HG03575 (cell line): ENCODE results near the gene RAB40C.

Experiments
- ATAC-seq: cut with Tn5 transposase; IDR thresholded peaks from one replicate; pipeline ENCODE4 v1.9.1; 2021; ENCODE audit not compliant: unreplicated experiment, insufficient number of reproducible peaks, low FRiP score; ENCODE audit errors: extremely low read depth

RAB40C gene

GRCh38 chr16:671353-672131 is 81.7 kb downstream of the RAB40C start:
- no peak for ATAC-seq

DNA sequence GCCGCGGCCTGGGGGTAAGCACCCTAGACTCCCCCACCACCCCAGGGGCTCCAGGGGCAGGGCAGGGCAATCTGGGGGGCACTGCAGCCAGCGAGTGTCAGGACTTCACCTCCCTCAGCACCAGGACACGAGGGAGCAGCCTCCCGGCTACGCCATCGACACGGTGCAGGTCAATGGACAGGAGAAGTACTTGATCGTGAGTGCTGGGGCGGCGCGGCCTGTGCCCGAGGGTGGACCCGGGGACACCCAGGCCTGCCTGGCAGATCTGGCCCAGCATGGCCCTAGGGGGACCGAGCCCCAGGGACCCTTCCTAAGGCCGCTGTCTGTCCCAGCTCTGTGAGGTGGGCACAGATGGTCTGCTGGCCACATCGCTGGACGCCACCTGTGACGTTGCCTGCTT is 82.5 kb downstream of the RAB40C start:
- no peak for ATAC-seq

DNA sequence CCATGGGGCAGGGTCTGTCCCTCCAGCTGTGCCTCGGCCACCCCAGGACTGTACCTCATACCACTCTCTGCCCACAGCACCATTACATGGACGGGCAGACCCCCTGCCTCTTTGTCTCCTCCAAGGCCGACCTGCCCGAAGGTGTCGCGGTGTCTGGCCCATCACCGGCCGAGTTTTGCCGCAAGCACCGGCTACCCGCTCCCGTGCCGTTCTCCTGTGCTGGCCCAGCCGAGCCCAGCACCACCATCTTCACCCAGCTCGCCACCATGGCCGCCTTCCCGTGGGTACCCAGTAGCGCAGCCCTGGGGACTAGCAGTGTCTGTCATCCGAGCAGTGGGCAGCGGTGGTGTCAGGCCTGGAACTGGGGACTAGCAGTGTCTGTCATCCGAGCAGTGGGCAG is 83.0 kb downstream of the RAB40C start:
- no peak for ATAC-seq

DNA sequence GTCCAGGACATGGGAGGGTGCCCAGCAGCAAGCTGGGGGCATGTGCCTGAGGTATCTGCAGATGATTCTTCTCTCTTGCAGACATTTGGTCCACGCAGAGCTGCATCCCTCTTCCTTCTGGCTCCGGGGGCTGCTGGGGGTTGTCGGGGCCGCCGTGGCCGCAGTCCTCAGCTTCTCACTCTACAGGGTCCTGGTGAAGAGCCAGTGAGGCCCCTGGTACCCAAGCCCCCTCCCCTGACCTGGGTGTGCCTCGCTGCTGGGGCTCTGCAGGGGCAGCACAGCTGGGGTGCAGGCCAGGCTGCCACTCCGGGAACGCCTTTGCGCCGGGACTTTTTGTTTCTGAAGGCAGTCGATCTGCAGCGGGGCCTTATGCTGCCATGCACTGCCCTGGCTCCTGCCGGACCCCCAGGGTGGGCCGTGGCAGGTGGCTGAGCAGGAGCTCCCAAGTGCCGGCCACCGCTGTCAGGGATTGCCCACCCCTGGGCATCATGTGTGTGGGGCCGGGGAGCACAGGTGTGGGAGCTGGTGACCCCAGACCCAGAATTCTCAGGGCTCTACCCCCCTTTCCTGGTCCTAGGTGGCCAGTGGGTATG is 83.6 kb downstream of the RAB40C start:
- ATAC-seq, result no peak

DNA sequence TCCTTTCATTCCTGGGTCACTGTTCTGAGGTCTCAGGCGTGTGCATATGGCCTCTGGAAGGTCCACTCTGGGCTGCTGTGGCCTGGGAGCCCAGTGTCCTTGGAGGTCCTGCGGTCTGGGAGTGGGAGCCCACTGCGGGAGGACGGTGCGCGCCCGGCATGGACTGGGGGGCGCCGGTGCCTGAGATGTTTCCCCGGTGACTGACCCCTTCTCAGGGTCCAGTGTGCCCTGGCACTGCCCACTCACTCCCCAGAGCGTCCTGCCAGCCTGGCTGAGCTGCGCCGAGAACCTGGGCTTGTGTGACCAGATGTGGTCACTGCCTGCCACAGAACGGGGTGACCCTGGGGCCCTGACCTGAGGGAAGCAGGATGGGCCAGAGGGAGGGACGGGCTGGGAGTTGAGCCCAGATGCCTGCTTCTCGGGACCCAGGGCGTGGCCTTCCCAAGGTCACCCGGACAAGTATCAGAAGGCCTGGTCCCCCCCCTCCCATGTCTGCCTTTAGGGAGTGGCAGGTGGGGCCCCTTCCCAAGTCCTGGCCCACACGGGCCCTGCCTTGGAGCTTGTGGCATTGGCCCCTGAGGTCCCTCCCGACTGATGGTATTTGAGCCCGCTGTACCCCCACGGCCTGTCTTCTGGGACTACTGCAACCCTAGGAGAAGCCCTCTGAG is 84.5 kb downstream of the RAB40C start:
- ATAC-seq, result no peak

DNA sequence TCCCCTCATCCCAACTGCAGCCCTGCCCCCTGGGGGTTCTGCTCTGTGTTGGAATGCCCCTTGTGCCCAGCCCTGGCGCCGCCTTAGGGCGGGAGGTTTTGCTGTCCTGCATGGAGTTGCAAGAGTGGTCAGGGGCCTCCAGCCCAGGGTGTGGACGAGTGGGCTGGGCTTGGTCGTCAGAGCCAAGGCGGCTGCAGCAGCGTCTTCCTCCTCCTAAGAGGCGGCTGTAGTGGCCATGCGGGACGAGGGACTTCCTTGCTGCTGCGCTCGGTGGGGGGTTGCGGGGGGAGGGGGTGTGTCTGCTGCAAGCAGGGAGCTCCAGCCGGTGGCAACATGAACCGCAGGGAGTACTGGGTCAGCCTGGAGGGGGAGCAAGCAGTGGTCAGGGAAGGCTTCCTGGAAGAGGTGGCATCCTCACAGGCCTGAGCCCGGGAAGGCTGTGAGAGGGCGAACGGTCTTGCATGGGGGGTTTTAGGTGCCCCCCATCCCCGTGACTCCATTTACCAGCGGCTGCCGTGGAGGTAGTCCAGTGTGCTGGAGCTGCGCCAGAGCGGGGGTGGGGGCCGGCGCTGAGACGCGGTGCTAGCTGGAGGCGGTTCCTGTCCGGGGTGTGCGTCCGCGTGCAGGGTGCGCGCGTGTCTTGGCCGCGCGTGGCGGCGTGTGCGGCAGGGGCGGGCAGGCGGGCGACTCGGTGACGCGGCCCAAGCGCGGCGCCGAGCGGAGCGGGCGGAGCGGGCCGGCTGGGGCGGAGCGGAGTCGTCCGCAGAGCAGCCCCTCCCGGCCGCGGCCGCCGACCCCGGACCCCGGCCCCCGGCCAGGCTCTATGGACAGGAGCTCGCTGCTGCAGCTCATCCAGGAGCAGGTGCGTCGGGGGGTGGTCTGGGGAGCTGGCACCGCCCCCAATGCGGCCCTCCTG is 85.4 kb downstream of the RAB40C start, which contains the start of gene RHBDL1:
Gene RHBDL1 (plus strand): TSS at position 704 of the 916 bp plus-strand sequence. CDS start 120 bp downstream, at position 824.
- ATAC-seq, result no peak

GRCh38 chr16:675884-676564 is 86.2 kb downstream of the RAB40C start:
- ATAC-seq, result no peak

DNA sequence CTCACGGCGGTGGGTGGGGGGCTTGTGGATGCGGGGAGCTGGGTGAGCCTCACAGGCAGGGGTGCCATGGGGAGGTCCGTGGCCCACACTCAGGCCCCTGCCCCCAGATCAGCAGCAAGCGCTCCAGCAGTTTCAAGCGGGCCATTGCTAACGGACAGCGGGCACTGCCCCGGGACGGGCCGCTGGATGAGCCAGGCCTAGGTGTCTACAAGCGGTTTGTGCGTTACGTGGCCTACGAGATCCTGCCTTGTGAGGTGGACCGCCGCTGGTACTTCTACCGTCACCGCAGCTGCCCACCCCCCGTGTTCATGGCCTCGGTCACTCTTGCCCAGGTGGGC is 86.7 kb downstream of the RAB40C start:
- ATAC-seq, result no peak

DNA sequence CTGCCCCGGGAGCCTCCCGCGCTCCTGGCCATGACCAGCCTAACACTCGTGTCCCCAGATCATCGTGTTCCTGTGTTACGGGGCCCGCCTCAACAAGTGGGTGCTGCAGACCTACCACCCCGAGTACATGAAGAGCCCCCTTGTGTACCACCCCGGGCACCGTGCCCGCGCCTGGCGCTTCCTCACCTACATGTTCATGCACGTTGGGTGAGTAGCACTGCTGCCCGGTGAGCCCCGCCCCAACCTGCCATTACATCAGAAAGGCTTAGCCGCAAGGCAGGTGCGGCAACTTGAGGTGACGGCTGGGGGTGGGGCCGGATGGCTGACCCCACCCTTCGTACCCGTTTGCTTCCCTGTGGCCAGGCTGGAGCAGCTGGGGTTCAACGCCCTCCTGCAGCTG is 87.0 kb downstream of the RAB40C start:
- ATAC-seq, result no peak

GRCh38 chr16:677316-678190 is 87.7 kb downstream of the RAB40C start:
- no peak for ATAC-seq

DNA sequence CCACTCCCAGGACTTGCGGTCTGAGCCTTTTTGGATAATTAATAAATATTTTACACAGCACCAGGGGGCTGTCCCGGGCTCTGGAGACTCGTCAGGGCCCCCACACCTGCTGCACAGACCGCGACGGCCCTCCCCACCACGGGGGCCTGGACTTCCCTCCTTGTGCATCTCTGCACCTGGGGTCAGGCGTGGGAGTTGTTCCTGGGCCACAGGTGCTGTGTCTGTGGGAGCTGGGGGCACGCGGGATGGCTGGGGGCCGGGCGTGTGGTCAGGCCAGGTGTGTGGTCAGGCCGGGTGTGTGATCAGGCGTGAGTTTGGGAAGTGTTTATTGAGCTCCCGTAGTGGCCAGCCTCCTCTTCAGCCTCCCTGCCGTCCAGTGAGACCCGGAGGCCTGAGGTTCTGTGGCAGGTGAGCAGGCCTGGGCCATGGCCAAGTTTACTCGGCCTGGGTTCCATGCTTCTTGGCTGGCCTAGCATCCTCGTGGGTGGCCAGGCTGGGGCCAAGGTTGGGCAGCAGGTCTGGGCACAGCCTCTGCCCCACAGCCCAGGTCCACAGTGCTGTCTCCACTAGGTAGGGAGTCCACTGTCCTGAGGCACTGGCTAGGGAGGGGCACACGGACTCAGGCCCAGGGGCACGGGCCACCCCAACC is 88.5 kb downstream of the RAB40C start:
- ATAC-seq, result no peak
